HL-60/S4 treated with retinoic acid at 250 ng/mL for 4 days and 3 days (cell line): ENCODE data around the gene COLGALT1.
"Not testable (repeated sequence)": the region's sequence is repeated elsewhere in the genome, so short reads cannot be mapped to it uniquely, and the experiment has no call there.

ENCODE experiments used
- in situ Hi-C: fragments of 300-500 bp; cut with MboI; formaldehyde crosslinking; loops from 2 replicates; pipeline ENCODE4 v1.7.0; 2022; ENCODE audit warnings: low sequenced_read_pairs

COLGALT1 gene

DNA sequence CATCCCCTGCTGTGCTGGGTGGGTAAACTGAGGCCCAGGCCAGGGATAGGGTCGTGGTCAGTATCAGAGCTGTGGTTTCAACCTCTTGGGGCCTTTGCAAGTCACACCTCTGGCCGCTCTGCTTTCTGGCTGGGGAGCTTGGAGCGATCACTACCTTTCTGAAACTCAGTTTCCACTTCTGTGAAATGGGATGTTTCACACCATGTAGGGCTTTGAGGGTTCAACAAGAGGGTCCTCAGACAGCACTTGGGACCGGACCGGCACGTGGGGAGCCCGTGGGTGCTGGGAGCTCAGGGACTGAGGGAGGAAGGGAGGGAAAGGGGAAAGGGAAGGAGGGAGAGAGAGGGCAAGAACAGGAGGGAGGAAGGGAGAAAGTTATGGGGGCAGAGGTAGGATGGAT, 22.9 kb upstream of the COLGALT1 start:
- in situ Hi-C loops = no loop called here

DNA sequence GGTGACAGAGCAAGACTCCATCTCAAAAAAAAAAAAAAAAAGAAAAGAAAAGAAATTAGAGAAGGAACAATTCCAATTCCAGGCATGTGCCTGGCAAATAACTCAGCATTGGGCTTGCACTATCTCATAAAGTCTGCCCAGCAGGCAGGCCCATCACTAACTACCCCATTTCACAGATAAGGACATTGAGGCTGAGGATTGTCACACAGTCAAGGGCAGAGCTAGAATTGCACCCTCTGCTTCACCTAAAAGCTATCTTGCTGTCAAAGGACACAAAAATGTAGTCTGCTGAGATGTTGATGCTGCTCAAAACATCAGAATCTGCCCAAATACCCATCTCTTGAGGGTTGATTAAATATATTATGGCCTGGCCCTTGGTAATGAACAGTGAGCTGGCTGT, 20.7 kb upstream of the COLGALT1 start:
- in situ Hi-C loops = no loop called here

DNA sequence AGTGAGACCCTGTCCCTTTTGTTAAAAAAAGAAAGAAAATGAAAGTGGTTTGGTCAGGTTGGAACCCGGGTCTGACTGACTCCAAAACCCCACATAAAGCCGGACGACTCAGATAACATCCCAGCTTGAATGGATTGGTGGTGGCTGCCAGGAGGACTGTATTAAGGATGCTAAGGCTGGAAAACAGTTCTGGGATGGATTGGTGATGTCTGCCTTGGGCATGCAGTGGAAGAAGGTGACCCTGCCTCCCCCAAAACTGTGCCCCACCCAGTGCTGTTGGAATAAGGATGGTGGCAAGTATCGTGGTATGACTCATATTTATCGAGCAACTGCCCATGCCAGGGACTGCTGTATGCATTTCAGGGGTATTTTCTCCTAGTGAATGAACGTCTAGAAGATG, 18.5 kb upstream of the COLGALT1 start:
- in situ Hi-C loops = no loop called here

DNA sequence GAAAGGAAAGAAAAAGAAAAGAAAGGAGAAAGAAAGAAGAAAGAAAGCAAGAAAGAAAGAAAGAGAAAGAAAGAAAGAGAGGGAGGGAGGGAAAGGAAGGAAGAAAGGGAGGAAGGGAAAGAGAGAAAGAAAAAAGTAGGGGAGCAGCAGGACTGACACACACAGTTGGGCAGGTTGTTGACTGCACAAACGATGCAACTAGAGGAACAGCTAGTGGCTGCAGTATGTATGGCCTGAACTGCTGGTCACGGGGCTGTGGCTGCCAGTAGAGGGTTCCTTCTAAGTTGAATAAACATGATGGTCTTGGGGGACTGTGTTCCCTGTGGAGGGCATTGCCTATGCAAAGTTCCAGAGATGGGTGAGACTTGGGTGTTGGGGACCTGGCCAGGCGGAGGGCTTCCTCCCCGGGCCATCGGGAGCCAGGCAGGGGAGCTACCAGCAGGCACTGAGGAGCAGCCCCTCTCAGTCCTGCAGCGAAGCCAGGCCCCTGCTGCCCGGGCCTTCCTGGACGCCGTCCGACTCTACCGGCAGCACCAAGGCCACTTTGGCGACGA, 16.7 kb upstream of the COLGALT1 start:
- in situ Hi-C loops = no loop called here

DNA sequence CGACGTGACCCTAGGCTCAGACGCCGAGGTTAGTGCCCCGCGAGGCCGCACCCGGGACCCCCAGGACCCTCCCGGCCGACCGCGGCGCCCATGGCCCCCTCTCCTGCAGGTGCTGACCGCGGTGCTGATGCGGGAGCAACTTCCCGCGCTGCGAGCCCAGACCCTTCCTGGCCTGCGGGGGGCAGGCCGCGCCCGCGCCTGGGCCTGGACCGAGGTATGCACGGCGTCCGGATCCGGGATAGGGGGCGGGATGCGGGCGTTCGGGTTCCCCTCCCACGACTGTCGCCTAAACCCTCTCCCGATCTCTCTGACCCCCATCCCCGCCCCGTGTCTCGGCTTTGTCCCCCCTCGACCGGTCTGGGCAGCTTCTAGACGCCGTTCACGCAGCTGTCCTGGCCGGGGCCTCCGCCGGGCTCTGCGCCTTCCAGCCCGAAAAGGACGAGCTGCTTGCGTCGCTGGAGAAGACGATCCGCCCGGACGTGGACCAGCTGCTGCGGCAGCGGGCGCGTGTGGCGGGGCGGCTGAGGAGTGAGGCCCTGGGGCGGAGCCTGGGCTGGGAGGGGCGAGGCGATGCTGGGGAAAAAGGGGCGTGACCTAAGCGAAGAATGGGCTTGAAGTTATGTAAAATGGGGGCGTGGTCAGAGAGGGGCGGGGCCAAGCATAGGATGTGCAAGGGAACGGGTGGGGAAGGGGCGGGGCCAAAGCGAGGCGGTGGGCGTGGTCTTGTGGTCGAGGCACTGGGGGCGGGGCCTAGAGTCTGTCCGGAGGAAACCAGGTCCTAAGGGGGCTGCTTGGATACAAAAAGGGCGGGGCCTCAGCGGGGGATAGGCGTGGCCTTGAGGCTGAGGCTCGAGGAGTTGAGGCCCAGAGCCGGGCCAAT, 16.0 kb upstream of the COLGALT1 start:
- in situ Hi-C loops = no loop called here

DNA sequence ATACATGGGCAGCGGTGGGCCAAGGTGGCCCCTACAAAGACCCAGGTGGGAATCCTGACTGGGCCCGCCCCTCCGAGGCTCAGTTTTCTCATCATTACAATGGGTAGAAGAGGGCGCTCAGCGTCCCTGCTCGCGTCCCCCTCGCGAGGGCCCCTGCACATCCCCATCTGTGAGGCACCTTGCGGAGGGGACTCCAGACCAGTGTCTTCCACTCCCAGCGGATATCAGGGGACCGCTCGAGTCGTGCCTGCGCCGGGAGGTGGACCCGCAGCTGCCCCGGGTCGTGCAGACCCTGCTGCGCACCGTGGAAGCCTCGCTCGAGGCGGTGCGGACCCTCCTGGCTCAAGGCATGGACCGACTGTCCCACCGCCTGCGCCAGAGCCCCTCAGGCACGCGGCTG, 15.3 kb upstream of the COLGALT1 start:
- in situ Hi-C loops = no loop called here

DNA sequence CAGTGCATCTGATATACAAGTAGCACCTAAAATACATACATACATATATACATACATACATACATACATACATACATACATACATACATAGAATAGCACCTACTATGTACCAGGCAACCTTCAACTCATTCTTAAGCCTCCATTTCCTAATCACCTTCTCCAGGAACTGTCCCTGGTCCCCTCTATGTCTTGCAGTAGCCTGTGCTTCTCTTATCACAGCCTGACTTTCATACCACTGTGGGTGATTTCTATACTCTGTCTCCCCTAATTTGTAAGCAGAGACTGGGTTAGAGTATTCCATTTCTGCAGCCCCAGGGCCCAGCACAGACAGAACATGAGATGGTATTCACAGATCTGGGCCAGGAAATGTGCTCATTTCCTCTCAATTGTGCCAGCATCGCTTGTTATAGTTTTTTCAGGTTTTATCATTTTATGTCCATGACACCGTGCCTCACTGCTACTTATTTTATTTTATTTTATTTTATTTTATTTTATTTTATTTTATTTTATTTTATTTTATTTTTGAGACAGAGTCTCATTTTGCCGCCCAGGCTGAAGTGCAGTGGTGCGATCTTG, 14.2 kb upstream of the COLGALT1 start:
- in situ Hi-C loops = no loop called here

DNA sequence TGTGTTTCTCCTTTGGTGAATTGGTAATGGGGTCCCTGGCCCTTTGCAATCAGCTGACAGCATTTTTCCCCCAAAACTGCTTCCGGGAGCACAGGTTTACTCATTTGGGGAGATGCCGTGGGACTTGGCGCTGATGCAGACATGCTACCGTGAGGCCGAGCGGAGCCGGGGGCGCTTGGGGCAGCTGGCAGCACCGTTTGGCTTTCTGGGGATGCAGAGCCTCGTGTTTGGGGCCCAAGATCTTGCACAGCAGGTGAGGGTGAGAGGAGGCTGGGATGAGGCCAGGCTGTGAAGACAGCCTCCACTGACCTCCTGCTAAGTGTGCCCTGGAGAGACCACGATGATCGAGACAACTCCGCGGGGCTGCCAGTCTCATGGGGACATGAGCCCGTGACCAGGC, 13.4 kb upstream of the COLGALT1 start:
- in situ Hi-C loops = no loop called here

DNA sequence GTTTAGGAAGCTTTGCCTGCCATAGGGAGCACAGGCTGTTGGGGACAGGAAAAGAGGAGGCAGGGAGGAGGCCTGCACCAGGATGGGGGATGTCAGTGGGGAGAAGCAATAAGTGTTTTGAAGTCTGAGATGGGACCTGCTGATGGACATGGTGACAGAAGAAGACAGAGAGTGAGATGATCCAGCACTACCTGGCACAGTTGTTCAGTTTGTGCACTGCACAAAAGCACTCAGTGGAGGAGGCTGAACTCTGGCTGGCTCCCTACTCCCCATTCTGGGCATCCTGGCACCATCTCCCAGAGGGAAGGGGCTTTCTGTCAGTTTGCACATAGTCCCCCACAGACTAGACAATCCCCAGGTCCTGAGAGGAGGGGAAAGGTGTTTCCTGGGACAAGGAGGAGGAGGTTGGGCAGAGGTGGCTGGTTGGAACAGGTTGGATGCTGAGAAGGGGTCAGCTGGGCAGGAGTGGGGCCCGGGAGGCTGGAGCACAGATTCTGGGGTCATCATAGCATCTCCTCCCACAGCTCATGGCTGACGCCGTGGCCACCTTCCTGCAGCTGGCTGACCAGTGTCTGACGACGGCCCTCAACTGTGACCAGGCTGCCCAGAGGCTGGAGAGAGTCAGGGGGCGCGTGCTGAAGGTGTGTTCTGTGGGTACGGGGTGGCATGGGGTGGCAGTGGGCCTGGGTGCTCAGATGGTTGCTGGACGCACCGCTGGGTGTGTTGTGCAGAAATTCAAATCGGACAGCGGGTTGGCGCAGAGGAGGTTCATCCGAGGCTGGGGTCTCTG, 12.5 kb upstream of the COLGALT1 start:
- in situ Hi-C loops = no loop called here

DNA sequence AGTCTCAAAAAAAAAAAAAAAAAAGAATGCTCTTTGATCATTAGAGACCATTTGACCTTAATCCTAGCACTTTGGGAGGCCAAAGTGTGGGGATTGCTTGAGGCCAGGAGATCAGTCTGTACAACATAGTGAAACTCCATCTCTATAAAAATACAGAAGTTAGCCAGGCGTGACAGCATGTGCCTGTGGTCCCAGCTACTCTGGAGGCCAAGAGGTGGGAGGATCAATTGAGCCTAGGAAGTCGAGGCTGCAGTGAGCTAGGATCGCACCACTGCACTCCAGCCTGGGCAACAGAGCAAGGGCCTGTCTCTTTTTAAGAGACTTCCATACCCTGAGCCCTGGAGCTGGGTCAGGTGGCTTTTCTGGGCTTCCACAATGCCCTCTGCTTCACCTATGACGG, 11.5 kb upstream of the COLGALT1 start:
- in situ Hi-C loops = no loop called here

DNA sequence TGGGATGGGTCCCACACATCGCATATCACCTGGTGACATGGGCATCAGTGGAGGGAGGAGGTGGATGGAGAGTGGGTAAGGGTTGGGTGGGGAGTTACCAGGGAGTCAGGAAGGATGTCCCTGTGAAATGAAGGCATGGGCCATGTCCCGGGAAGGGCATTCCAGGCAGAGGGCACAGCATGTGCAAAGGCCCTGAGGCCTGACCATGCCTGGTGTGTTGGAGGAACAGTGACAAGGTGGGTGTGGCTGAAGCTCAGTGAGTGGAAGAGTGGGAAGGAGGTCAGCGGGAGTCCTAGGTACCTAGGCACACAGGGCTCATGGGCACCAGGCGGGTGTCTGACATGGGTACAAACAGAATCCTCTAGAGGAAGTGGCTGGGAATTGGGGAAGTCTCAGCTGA, 11.0 kb upstream of the COLGALT1 start:
- in situ Hi-C loops = no loop called here

DNA sequence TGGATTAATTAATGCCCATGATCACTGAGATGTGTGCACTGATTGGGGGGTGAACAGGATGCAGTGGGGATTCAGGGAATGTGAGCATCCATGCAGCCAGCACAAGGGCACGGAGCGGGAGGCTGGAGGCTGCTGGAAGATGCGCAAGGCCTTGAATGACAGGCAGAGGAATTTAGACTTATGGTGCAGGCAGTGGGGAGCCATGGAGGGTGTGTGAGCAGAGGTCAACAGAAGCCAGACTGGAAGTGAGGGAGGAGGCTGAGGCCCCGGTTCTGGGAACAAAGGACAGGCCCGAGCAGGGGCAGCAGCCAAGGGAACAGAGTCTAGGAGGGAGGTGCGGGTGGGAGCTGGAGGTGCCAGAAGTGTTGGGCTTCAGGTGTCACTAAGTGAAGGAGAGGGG, 7.3 kb upstream of the COLGALT1 start:
- in situ Hi-C loops = no loop called here

DNA sequence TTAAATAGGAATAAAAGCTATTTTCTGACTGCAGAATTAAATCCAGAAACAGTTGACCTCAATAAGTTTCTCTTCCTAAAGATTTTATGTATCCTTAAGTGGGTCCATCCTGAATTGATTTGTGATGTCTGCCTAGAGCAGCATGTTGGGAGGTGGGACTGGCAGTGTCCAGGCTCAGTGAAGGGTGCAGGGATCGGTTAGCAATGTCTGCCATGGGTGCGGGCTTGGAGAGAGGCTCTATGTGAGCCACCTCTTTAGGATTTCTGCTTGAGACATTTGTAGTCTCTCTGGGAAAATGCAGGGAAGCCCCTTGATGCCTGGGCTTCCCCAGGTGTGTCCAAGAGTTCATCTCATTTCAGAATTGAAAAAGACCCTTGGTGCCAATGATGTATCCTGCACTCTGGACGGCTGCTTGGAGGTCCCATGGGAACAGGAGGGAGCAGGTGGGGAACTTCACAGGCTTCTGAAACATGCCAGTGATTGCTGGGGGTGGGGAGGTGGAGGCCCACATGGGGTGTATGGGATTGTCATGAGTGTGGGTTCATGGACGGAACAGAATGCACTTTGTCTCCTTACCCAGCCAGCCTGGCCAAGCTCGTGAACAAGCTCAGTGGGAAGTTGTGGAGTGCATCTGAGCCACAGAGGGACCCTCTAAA, 6.2 kb upstream of the COLGALT1 start:
- in situ Hi-C loops = no loop called here

DNA sequence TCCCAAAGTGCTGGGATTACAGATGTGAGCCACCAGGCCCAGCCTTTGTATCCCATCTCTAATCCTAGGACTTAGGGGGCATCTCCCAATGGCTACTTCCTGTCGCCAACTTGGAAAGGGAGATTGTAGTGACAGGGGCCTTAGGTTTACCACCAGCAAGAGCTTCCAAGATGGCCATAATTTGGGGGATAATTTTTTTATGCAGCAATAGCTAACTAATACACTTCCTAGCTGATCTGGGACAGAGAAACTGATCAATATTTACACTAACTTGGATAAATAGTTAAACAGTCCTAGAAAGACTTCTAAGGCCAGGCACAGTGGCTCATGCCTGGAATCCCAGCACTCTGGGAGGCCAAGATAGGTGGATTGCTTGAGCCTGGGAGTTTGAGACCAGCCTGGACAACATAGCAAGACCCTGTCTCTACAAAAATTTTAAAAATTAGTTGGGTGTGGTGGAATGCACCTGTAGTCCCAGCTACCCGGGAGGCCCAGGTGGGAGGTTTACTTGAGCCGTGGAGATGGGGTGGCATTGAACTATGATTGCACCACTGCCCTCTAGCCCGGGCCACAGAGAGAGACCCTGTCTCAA, 5.3 kb upstream of the COLGALT1 start:
- in situ Hi-C loops = no loop called here

DNA sequence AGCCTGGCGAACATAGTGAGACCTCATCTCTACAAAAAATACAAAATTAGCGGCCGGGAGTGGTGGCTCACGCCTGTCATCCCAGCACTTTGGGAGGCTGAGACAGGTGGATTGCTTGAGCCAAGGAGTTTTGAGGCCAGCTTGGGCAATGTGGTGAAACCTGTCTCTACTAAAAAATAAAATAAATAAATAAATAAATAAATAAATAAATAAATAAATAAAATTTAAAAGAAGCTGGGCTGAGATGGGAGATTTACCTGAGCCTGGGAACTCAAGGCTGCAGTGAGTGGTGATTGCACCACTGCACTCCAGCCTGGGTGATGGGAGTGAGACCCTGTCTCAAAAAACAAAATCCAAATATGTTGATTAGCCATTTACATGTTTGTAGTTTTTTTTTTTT, 2.7 kb upstream of the COLGALT1 start:
- in situ Hi-C loops = not testable (repeated sequence)

DNA sequence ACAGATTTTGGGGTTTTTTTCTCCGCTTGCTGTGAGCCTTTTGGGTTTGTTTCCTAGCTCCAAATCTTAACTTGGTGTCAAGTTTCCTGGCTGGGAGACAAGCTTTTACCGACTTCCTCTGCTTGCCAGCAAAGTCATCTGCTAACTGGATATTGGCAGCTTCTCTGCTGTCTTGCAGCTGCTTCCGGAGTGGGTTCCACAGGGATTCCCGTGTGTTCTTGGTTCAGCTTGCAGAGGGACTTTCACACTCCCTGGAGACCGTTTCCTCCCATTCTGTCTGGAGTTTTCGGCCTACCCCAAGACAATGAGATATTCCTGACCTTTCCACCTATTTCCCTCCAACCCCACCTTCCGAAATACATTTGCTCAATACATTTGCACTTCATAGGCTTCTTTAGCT, 2.2 kb upstream of the COLGALT1 start:
- in situ Hi-C loops = no loop called here

DNA sequence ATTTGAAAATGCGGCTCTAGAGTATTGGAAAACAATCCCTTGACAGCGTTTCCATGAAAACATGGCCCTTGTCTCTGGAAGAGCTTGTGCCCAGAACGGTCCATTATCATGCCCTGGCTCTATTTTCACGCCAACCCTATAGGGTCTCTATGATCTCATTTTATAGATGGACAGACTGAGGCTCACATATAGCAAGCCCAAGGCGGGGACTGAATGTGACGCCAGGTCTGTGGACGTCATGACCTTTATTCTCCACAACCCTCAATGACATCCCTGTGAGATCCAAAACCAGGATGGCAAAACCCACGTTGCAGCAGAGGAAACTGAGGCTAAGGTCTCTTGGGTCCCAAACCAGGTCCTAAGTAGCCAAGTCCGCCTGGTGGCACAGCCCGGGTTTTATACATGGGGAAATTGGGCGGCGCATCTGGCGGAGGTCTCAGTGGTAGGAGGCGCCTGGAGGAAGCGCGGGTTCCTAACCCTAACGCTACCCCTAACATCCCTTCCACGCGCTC, 425 bp upstream of the COLGALT1 start:
- in situ Hi-C loops = no loop called here

DNA sequence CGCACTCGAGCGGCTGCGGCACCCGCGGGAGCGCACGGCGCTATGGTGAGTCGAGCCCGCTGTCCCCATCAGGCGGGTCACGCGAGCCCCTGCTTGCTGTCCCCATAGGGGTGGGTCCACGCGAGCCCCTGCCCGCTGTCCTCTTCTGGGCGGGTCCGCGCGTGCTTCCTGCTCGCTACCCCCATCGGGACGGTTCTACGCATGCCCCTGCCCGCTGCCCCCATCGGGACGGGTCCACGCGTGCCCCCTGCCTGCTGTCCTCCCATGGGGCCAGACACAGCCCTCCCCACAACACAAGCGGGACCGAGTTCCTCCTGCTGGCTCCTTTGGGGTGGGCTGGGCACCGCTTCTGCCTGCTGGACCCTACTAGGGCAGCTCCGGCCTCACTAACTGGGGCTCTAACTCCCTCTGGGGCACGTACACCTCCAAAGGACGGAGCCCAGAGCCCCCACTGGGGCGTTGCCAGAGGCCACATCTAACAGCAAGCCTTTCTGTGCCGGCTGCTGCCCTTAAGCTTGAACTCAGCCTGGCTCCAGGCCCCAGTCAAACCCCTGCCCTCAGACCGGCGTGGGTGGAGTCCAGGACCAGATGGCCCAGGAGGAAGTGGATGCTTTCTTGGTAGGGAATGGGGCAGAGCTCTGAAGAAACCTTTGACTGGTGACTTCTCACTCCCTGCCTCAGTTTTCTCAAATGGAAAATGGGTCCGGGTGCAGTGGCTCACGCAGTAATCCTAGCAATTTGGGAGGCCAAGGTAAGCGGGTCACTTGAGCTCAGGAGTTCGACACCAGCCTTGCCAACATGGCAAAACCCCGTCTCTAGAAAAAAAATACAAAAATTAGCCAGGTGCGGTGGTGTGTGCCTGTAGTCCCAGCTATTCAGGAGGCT, 722 bp downstream of the COLGALT1 start:
- in situ Hi-C loops = no loop called here

DNA sequence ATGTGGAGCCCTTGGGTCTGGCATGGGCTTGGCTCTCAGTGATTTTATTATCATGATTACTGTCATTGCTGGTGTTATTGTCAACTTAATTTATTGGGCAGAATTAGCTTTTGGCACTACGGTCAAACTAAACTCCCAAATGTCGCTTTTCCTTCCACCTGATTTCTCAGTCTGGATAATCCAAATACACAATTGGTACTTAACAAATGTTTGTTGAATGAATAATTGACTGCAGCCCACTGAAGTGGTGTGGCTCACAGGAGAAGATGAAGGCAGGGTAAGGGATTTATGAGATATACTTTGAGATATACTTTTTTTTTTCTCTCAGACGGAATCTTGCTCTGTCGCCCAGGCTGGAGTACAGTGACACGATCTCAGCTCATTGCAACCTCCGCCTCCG, 1.5 kb downstream of the COLGALT1 start:
- in situ Hi-C loops = no loop called here

DNA sequence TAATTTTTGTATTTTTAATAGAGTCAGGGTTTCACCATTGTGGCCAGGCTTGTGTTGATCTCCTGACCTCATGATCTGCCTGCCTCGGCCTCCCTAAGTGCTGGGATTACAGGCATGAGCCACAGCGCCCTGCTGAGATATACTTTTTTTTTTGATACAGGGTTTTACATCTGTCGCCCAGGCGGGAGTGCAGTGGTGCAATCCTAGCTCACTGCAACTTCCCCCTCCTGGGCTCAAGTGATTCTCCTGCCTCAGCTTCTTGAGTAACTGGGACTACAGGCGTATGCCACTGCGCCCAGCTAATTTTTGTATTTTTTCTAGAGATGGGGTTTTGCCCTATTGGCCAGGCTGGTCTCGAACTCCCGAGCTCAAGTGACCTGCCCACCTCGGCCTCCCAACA, 2.0 kb downstream of the COLGALT1 start:
- in situ Hi-C loops = no loop called here
